Mesangial cell (primary cell): ENCODE measurements around the gene SCN1B. TPM values are rescaled to one million over a fixed set of nuclear protein-coding genes. Genes with fewer than 3 reads are reported as not detected.

Experiments used
- total RNA-seq: library from RNA; depleted of rRNA; stranded (reverse); fragments of >200 nt; gene quantifications from 2 replicates; pipeline ENCODE4 v1.2.3, GENCODE V29; 2015

Gene SCN1B
- total RNA-seq = 3.7 and 15.8 TPM in 2 replicates

DNA sequence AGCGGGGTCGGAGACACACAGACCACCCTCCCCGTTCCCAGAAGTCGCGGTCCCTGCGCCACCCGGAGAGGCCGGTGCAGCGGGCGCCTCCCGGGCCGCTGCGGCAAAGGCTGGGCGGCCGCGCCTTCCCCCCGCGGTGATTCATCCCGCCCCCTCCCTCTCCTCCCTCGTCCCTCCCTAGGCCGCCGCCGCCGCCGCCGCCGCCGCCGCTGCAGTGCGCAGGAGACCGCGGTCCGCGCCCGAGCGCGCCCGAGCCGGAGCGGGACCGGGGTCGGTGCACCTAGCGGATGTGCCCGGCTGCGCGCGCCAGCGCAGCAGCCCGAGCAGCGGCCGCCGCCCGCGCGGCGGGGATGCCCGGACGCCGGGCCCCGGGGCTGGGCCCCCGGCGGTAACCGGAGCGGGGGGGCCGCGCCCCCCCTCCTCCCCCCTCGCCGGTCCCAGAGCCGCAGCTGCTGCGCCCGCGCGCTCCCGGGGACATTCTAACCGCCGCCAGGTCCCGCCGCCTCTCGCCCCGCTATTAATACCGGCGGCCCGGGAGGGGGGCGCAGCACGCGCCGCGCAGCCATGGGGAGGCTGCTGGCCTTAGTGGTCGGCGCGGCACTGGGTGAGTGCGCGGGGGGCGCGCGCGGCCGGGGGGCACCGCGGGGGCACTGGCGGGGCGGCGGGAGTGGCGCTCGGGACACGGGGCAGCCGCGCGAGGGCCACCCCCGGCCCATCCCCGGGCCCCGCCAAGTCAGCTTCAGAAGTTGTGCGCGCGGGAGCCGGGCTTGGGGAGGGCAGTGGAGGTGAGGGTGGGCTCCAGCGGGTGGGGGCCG, at the start of gene SCN1B:
Gene SCN1B, plus strand, starts transcription at position 214 of the 815 bp plus-strand sequence. Its CDS starts 351 bp downstream, at position 565.

DNA sequence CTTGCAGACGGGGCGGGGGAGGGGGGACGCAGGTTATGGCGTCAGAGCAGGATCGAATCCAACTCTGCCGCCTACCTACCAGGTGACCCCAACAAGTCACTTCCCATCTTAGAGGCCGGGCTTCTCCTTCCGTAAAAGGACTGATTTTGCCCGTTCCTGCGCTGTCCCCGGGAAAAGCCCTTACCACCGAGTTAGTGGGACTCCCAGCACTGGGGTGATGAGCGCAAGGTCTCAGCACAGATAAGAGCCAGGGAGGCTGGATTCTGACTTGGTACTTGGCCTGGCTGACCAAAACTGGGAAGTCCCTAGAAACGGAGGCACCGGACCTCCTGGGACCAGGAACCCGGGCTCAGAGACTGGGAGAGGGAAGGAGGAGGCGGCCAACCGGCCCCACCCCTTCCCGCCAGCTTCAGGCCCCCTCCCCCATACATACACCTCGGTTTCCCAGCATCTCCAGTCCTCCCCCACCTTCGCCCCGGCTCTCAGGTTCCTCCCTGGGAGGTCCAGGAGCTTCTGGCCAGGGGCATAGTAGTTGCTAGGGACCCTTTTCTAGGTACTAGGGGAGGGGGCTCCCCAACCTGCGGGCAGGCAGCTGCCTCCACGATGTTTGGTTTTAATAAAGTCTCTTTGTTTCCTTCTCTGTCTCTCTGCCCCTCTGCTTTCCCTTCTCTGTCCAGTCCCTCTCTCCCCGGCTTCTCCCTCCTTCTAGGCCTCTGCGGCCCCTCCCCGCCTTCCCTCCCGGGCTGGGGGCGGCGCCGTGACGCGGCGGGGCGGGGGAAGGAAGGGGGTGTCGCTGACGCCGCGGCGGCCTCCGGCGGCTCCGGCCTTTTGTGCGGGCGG, 30.6 kb upstream of the SCN1B start, which contains the start of gene GRAMD1A:
Gene GRAMD1A, plus strand, starts transcription at position 826 of the 840 bp plus-strand sequence. CDS start 156 bp downstream, outside the sequence.

DNA sequence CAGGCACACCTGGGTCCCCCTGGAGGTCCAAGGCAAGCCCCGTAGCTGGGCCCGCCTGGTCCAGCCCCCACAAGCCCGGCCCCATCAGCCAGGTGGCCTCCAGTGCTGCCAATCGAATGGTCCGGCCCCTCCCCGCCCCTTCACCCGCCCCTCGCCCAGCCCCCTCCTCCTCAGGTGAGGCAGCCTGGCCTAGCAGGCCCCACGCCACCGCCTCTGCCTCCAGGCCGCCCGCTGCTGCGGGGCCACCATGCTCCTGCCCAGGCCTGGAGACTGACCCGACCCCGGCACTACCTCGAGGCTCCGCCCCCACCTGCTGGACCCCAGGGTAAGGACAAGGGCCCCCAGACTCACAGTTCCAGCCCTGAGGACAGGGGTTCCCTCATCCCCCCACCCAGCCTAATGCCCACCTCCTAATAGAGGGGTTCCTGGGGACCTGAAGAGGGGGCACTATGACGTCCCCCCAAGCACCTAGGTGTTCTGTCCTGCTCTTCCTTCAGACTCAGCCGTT, 11.3 kb downstream of the SCN1B start, which contains the start of gene HPN:
Gene HPN, plus strand, starts transcription at position 174 of the 508 bp plus-strand sequence. CDS start 786 bp downstream, outside the sequence.

Other genes with a start within 250 kb of the SCN1B start
- gene ZNF30, start 103.6 kb upstream of the SCN1B start, total RNA-seq = 1.5 and 2.0 TPM in 2 replicates
- 2.6 and 5.5 TPM in 2 replicates for gene ZNF792, start 66.2 kb upstream of the SCN1B start, total RNA-seq
- 66.8 and 123 TPM in 2 replicates for gene GRAMD1A, start 30.1 kb upstream of the SCN1B start, total RNA-seq
- 5.7 TPM in 1 of 2 replicates, not detected in the other for gene HPN, start 11.3 kb downstream of the SCN1B start, total RNA-seq
- gene FXYD3, start 85.4 kb downstream of the SCN1B start, total RNA-seq = not detected in 2 replicates
- gene LGI4, start 104.6 kb downstream of the SCN1B start, total RNA-seq = 0.49 TPM in 1 of 2 replicates, not detected in the other
- gene FXYD1, start 108.4 kb downstream of the SCN1B start, total RNA-seq = 0.89 TPM in 1 of 2 replicates, not detected in the other
- 0.25 TPM in 1 of 2 replicates, not detected in the other for gene FXYD7, start 112.8 kb downstream of the SCN1B start, total RNA-seq
- 104 and 144 TPM in 2 replicates for gene FXYD5, start 124.3 kb downstream of the SCN1B start, total RNA-seq
- not detected in 2 replicates for gene FAM187B, start 198.3 kb downstream of the SCN1B start, total RNA-seq
- gene LSR, start 218.5 kb downstream of the SCN1B start, total RNA-seq = 39.8 and 88.1 TPM in 2 replicates
- gene USF2, start 238.5 kb downstream of the SCN1B start, total RNA-seq = 69.4 and 83.2 TPM in 2 replicates